ENCODE measurements around the gene LILRA5.

- no peak for TF ChIP-seq GATA2 (IDR thresholded peaks at IDR 0.05; ENCODE audit: low read depth, low read length)
- TF ChIP-seq GATA3 (IDR thresholded peaks at IDR 0.05; ENCODE audit: low read depth, low read length), result no peak
Measured at GRCh38 chr19:54317965-54318240, 4.9 kb upstream of the LILRA5 start.
